ENCODE results near the gene TENM3.

Gene TENM3

GRCh38 chr4:182207830-182208396 is 35.3 kb upstream of the TENM3 start:
- Histone ChIP-seq H3K9me3 (ENCODE audit: low read depth, low read length) (no peaks in the 10 kb centered on the region), H3K36me3 (ENCODE audit: insufficient read depth, low read length) (no peaks in the 10 kb centered on the region), H3K27ac (no peak overlapping the region), H3K9ac (ENCODE audit: insufficient read length) (no peak overlapping the region), H3K4me3 (no peak overlapping the region)
- DNase-seq (ENCODE audit: low read depth, low spot score): no peak
- TF ChIP-seq FOXP2 (optimal IDR thresholded peaks at IDR 0.05; ENCODE audit: control extremely low read depth, extremely low read length, insufficient read depth): no peak
- no peak for TF ChIP-seq EZH2 (IDR thresholded peaks at IDR 0.05)
- no peak for TF ChIP-seq POLR2AphosphoS5 (IDR thresholded peaks at IDR 0.05; ENCODE audit: borderline replicate concordance, low read depth, low read length)

DNA sequence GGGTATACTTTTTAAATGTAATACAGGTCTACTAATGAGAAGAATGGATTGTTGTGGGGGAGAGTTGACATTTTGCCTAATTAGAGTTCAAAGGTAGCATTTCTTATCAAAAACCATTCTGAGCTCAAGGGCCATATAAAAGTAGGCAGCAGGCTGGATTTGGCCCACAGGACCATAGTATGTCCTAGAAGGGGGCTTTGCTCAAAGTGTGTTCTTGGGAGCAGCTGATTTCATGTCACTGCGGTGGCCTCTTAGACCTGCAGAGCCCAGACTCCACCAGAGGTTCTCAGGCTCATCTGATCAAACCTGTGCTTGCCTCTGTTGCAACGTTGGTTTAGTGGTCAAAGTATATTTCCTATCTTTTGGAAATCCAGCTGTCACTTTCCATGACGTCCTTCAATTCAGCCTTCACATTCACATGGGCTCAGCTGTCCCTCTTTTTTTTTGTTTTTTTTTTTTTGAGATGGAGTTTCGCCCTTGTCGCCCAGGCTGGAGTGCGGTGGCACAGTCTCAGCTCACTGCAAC is 34.6 kb upstream of the TENM3 start:
- Histone ChIP-seq H3K27ac (no peak overlapping the region), H3K9me3 (ENCODE audit: low read depth, low read length) (no peaks in the 10 kb centered on the region), H3K9ac (ENCODE audit: insufficient read length) (no peak overlapping the region), H3K4me3 (no peak overlapping the region), H3K36me3 (ENCODE audit: insufficient read depth, low read length) (no peaks in the 10 kb centered on the region)
- DNase-seq (ENCODE audit: low read depth, low spot score): no peak
- TF ChIP-seq POLR2AphosphoS5 (IDR thresholded peaks at IDR 0.05; ENCODE audit: borderline replicate concordance, low read depth, low read length): no peak
- TF ChIP-seq EZH2 (IDR thresholded peaks at IDR 0.05): no peak
- TF ChIP-seq FOXP2 (optimal IDR thresholded peaks at IDR 0.05; ENCODE audit: control extremely low read depth, extremely low read length, insufficient read depth): no peak

GRCh38 chr4:182212211-182212761 is 30.9 kb upstream of the TENM3 start:
- no peak overlapping the region for H3K4me3 ChIP-seq
- no peaks in the 10 kb centered on the region for H3K36me3 ChIP-seq (ENCODE audit: insufficient read depth, low read length)
- no peak overlapping the region for H3K9ac ChIP-seq (ENCODE audit: insufficient read length)
- no peaks in the 10 kb centered on the region for H3K9me3 ChIP-seq (ENCODE audit: low read depth, low read length)
- DNase-seq (ENCODE audit: low read depth, low spot score): no peak
- H3K27ac ChIP-seq: no peak overlapping the region
- TF ChIP-seq POLR2AphosphoS5 (IDR thresholded peaks at IDR 0.05; ENCODE audit: borderline replicate concordance, low read depth, low read length): no peak
- TF ChIP-seq FOXP2 (optimal IDR thresholded peaks at IDR 0.05; ENCODE audit: control extremely low read depth, extremely low read length, insufficient read depth): no peak
- no peak for TF ChIP-seq EZH2 (IDR thresholded peaks at IDR 0.05)

GRCh38 chr4:182213004-182213403 is 30.2 kb upstream of the TENM3 start:
- Histone ChIP-seq H3K27ac (no peak overlapping the region), H3K9ac (ENCODE audit: insufficient read length) (no peak overlapping the region), H3K36me3 (ENCODE audit: insufficient read depth, low read length) (no peaks in the 10 kb centered on the region), H3K9me3 (ENCODE audit: low read depth, low read length) (no peaks in the 10 kb centered on the region), H3K4me3 (no peak overlapping the region)
- TF ChIP-seq POLR2AphosphoS5 (IDR thresholded peaks at IDR 0.05; ENCODE audit: borderline replicate concordance, low read depth, low read length) (no peak), EZH2 (IDR thresholded peaks at IDR 0.05) (no peak), FOXP2 (optimal IDR thresholded peaks at IDR 0.05; ENCODE audit: control extremely low read depth, extremely low read length, insufficient read depth) (no peak)
- DNase-seq (ENCODE audit: low read depth, low spot score): no peak

- Histone ChIP-seq H3K4me3 (no peak overlapping the region), H3K9me3 (ENCODE audit: low read depth, low read length) (no peaks in the 10 kb centered on the region), H3K27ac (no peak overlapping the region), H3K9ac (ENCODE audit: insufficient read length) (no peak overlapping the region), H3K36me3 (ENCODE audit: insufficient read depth, low read length) (no peaks in the 10 kb centered on the region)
- no peak for DNase-seq (ENCODE audit: low read depth, low spot score)
- TF ChIP-seq FOXP2 (optimal IDR thresholded peaks at IDR 0.05; ENCODE audit: control extremely low read depth, extremely low read length, insufficient read depth) (no peak), EZH2 (IDR thresholded peaks at IDR 0.05) (no peak), POLR2AphosphoS5 (IDR thresholded peaks at IDR 0.05; ENCODE audit: borderline replicate concordance, low read depth, low read length) (no peak)
Observed at GRCh38 chr4:182215148-182215547, 28.1 kb upstream of the TENM3 start.

GRCh38 chr4:182216005-182216404 is 27.2 kb upstream of the TENM3 start:
- no peak for DNase-seq (ENCODE audit: low read depth, low spot score)
- no peak for TF ChIP-seq FOXP2 (optimal IDR thresholded peaks at IDR 0.05; ENCODE audit: control extremely low read depth, extremely low read length, insufficient read depth)
- TF ChIP-seq POLR2AphosphoS5 (IDR thresholded peaks at IDR 0.05; ENCODE audit: borderline replicate concordance, low read depth, low read length): no peak
- no peak for TF ChIP-seq EZH2 (IDR thresholded peaks at IDR 0.05)
- H3K9ac ChIP-seq (ENCODE audit: insufficient read length): no peak overlapping the region

GRCh38 chr4:182219411-182220056 is 23.7 kb upstream of the TENM3 start:
- no peak overlapping the region for H3K9ac ChIP-seq (ENCODE audit: insufficient read length)
- TF ChIP-seq POLR2AphosphoS5 (IDR thresholded peaks at IDR 0.05; ENCODE audit: borderline replicate concordance, low read depth, low read length): no peak
- TF ChIP-seq EZH2 (IDR thresholded peaks at IDR 0.05): no peak
- TF ChIP-seq FOXP2 (optimal IDR thresholded peaks at IDR 0.05; ENCODE audit: control extremely low read depth, extremely low read length, insufficient read depth): no peak

More at GRCh38 chr4:182216005-182216404, 27.2 kb upstream of the TENM3 start:
- no peaks in the 10 kb centered on the region for H3K9me3 ChIP-seq (ENCODE audit: low read depth, low read length)
- H3K36me3 ChIP-seq (ENCODE audit: insufficient read depth, low read length): no peaks in the 10 kb centered on the region
- H3K27ac ChIP-seq: no peak overlapping the region
- H3K4me3 ChIP-seq: no peak overlapping the region

DNA sequence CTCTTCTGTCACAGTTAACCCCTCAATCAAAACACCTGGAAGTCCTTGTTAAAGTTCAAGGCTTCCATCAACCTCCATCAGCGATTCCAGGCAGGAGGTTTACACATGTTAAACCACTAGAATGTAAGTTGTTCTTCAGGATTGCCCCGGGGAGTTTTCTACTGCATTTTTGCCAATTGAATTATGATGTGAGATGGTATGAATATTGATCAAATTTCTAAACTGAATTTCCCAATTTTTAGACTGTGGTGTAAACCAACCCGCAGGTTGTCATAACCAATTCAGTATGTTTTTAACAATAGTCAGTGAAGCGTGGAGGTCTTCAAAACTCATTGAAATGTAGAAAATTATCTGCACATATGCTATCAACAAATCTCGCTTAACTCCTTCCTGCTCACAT is 21.2 kb upstream of the TENM3 start:
- no peak overlapping the region for H3K9ac ChIP-seq (ENCODE audit: insufficient read length)
- no peaks in the 10 kb centered on the region for H3K9me3 ChIP-seq (ENCODE audit: low read depth, low read length)
- DNase-seq (ENCODE audit: low read depth, low spot score): no peak
- no peak overlapping the region for H3K4me3 ChIP-seq
- no peaks in the 10 kb centered on the region for H3K36me3 ChIP-seq (ENCODE audit: insufficient read depth, low read length)
- no peak overlapping the region for H3K27ac ChIP-seq
- TF ChIP-seq FOXP2 (optimal IDR thresholded peaks at IDR 0.05; ENCODE audit: control extremely low read depth, extremely low read length, insufficient read depth) (no peak), EZH2 (IDR thresholded peaks at IDR 0.05) (no peak), POLR2AphosphoS5 (IDR thresholded peaks at IDR 0.05; ENCODE audit: borderline replicate concordance, low read depth, low read length) (no peak)

More at GRCh38 chr4:182219411-182220056, 23.7 kb upstream of the TENM3 start:
- Histone ChIP-seq H3K36me3 (ENCODE audit: insufficient read depth, low read length) (no peaks in the 10 kb centered on the region), H3K27ac (no peak overlapping the region), H3K9me3 (ENCODE audit: low read depth, low read length) (no peaks in the 10 kb centered on the region), H3K4me3 (no peak overlapping the region)
- no peak for DNase-seq (ENCODE audit: low read depth, low spot score)
